NCI-H1694 treated with DMSO at 0.1 percent for 48 hours (cell line): ENCODE measurements around the gene MSH2.
"Not testable (repeated sequence)": the region's sequence is repeated elsewhere in the genome, so short reads cannot be mapped to it uniquely, and the experiment has no call there.

Experiments
- DNase-seq: peaks from one replicate; lab custom pipeline; 2025; lab: John Stamatoyannopoulos, UW

Gene MSH2

GRCh38 chr2:47402805-47403608 lies at the start of gene MSH2:
TSS of gene MSH2 (plus strand) at chr2:47403156. CDS start at chr2:47403192, 36 bp downstream.
- DNase-seq, result peak; percentile 95

DNA sequence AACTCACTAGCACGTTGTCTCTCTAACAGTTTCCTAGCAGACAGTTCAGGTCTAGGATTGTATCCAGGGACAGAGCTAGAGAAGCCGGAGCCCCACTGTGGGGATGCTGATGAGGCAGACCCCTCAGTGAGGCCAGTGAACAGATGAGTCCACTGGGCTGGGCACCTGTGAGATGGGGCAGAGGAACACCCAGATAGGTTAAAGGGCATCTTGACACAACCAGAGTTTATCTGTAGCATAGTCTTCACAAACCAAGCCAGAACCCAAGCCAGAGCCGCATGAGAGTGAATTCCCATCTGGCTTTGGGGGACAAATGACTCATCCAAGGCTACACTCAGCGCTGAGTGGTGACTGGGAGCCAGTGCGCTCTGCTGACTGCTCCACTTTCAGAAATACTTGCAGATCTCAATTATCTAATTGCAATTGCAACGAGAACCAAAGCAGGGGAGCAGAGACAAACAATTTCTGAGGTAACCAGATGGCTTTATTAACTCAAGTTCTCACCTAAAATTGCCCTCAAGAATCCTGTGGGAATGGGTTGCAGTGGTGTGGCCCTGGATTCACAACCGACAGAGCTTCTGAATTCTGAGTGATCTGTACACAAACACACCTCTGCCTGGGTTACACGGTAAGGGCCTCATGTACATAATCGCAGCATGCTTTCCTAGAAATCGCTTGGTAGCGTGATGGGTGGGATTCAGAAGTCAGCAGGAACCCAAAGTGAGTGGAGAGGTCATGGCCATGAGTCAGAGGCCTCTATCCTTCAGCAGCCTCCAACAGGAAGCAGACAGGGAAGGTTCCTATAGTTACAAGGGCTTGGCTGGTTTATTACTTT lies 48.7 kb upstream of the MSH2 start:
- DNase-seq, result no peak

GRCh38 chr2:47354848-47355204 lies 48.1 kb upstream of the MSH2 start:
- no peak for DNase-seq

GRCh38 chr2:47357483-47357882 lies 45.5 kb upstream of the MSH2 start:
- no peak for DNase-seq

- no peak for DNase-seq
Measured at GRCh38 chr2:47359375-47359868, 43.5 kb upstream of the MSH2 start.

DNA sequence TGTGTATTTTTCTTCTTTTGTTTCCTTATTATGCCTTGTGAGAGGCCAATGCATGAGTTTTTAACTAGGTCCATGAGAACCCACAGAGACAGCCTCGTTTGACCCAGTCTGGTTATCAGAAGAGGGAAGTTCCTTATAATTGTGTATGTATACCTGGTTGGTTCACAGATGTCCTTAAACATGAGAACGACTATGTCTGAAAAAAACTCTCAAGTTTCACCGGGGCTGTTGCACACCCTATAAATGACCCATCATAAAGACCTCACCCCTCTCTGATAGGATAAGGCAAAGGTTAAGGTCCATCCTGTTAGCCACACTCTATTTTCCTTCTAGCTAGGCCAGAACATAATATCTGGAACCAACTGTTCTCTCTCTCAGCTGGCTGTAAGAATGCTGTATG lies 42.7 kb upstream of the MSH2 start:
- DNase-seq, result no peak

DNA sequence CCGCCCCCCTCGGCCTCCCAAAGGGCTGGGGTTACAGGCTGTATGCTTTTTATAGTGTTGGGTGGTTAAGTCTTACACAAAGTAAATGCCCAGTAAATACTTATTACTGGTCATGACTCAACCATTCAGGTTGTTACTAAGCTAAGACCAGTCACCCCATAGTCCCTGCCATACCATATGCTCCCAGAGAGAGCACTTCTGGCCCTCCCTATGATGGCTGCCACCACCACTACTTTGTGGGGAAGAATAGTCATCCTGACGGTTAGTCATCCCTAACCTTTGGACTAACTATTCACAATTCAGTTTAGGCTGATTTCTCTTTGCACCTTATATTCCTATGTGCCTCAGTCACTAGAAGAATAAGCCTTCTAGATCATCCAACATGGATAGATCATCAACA lies 42.0 kb upstream of the MSH2 start:
- no peak for DNase-seq

- not testable (repeated sequence) for DNase-seq
Measured at GRCh38 chr2:47361505-47362229, 41.3 kb upstream of the MSH2 start.

DNA sequence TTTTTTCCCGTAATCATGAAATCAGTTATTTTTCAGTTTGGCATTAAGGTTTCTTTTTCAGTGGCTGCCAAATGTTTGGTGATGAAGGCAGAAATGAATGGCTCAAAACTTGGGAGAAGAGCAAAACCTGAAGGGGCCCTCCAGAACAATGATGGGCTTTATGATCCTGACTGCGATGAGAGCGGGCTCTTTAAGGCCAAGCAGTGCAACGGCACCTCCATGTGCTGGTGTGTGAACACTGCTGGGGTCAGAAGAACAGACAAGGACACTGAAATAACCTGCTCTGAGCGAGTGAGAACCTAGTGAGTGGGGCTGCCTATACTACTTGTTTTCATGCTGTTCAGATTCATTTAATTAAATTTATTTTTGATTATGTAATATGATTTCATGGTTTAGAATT lies 29.2 kb upstream of the MSH2 start:
- DNase-seq, result no peak

GRCh38 chr2:47375307-47375706 lies 27.6 kb upstream of the MSH2 start:
- no peak for DNase-seq

- no peak for DNase-seq
Measured at GRCh38 chr2:47379384-47379783, 23.6 kb upstream of the MSH2 start.

DNA sequence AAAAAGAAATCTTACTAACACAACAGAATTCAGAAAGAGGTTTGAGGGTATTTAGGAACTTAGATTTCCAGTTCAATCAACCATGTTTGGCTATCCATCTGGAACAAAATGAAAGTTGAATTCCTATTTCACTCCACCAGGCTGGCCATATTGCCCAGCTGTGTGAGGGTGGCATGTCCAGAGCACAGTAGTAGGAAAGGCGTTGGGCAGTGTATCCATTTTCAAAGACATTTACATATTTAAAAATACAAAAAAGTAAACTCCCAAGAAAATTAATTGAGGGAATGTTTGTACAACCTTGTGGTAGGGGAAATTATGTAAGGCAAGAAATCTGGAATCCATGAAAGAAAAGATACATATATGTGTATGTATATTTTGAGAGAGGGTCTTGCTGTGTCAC lies 21.5 kb upstream of the MSH2 start:
- DNase-seq, result no peak

DNA sequence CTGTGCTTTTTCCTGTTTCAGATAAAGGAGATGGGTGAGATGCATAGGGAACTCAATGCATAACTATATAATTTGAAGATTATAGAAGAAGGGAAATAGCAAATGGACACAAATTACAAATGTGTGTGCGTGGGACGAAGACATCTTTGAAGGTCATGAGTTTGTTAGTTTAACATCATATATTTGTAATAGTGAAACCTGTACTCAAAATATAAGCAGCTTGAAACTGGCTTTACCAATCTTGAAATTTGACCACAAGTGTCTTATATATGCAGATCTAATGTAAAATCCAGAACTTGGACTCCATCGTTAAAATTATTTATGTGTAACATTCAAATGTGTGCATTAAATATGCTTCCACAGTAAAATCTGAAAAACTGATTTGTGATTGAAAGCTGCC lies 16.4 kb upstream of the MSH2 start:
- no peak for DNase-seq

- DNase-seq, result no peak
Measured at GRCh38 chr2:47388888-47389287, 14.1 kb upstream of the MSH2 start.

- no peak for DNase-seq
Measured at GRCh38 chr2:47389692-47390091, 13.3 kb upstream of the MSH2 start.

DNA sequence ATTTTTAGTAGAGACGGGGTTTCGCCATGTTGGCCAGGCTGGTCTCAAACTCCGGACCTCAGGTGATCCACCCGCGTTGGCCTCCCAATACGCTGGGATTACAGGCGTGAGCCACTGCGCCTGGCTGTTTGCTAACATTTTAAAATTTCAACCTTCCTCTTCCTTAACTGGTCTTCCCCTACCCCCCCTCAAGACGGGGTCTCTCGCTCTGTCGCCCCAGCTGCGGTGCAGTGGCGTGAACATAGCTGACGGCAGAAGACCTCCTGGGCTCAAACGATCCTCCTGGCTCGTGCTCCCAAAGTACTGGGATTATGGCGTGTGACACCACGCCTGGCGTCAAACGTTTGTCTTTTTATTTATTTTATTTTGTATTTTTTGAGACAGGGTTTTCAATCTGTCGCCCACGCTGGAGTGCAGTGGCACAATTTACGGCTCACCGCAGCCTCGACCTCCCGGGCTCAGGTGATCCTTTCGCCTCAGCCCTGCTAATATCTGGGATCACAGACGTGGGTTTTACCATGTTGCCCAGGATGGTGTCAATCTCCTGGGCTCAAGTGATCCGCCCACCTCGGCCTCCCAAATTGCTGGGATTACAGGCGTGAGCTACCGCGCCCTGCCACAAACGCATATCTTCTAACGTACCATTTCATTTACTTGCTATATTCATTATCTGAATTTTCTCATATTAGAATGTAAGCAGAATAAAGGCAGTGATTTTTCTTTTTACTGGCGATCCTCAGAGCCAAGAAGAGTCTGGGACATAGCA lies 984 bp upstream of the MSH2 start:
- DNase-seq, result no peak

GRCh38 chr2:47402555-47402804 lies 476 bp upstream of the MSH2 start:
- no peak for DNase-seq

- peak; percentile 11 for DNase-seq
Measured at GRCh38 chr2:47403609-47404193, 745 bp downstream of the MSH2 start.

- no peak for DNase-seq
Measured at GRCh38 chr2:47404356-47404755, 1.4 kb downstream of the MSH2 start.

DNA sequence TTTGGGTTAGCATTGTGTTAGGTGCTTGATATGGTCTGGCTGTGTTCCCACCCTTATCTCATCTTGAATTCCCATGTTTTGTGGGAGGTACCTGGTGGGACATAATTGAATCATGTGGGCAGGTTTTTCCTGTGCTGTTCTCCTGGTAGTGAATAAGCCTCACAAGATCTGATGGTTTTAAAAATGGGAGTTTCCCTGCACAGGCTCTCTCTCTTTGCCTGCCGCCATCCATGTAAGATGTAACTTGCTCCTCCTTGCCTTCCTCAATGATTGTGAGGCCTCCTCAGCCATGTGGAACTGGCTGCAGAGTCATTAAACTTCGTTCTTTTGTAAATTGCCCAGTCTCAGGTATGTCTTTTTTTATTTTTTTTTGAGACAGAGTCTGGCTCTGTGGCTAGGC lies 2.8 kb downstream of the MSH2 start:
- DNase-seq, result no peak

DNA sequence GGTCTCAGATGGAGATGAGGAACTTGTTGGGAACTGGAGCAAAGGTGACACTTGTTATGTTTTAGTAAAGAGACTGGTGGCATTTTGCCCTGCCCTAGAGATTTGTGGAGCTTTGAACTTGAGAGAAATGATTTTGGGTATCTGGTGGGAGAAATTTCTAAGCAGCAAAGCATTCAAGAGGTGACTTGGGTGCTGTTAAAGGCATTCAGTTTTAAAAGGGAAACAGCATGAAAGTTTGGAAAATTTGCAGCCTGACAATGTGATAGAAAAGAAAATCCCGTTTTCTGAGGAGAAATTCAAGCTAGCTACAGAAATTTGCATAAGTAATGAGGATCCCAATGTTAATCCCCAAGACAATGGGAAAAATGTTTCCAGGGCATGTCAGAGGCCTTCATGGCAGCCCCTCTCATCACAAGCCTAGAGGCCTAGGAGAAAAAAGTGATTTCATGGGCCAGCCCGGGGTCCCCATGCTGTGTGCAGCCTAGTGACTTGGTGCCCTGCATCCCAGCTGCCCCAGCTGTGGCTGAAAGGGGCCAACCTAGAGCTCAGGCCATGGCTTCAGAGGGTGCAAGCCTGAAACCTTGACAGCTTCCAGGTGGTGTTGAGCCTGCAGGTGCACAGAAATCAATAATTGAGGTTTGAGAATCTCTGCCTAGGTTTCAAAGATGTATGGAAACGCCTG lies 3.8 kb downstream of the MSH2 start:
- not testable (repeated sequence) for DNase-seq
